Left lung (tissue), 10 donors: ENCODE results near the gene GGTLC1. TPM values are rescaled to one million over a fixed set of nuclear protein-coding genes. Genes with fewer than 3 reads are reported as not detected.

Experiments used
- ATAC-seq: fragments of 200-7000 bp; cut with Tn5 transposase; one replicate; pipeline ENCODE4 v1.9.1; 2020; ENCODE audit warnings: moderate library complexity
- DNase-seq, 4 donors: peaks; one replicate each; pipeline ENCODE4 v3.0.0-alpha.2; 2013 to 2020
- H3K27ac ChIP-seq, 2 donors: fragments of 200-600 bp; sonication (generic) in 1 of 2; one replicate each; pipeline versions ENCODE4 v1.5.0 to v1.8.0; 2020 to 2021
- H3K27me3 ChIP-seq, 2 donors: fragments of 200-600 bp; sonication (generic) in 1 of 2; one replicate each; pipeline versions ENCODE4 v1.5.0 to v1.8.0; 2020 to 2021
- H3K36me3 ChIP-seq, 2 donors: fragments of 200-600 bp; sonication (generic) in 1 of 2; one replicate each; pipeline versions ENCODE4 v1.5.0 to v1.8.0; 2020 to 2021
- H3K4me1 ChIP-seq, 2 donors: fragments of 200-600 bp; one replicate each; pipeline ENCODE4 v1.8.0; 2021
- H3K4me3 ChIP-seq, 2 donors: fragments of 200-600 bp; sonication (generic) in 1 of 2; one replicate each; pipeline versions ENCODE4 v1.5.0 to v1.8.0; 2020 to 2021; ENCODE audit warnings: mild to moderate bottlenecking in 1 of 2
- H3K9me3 ChIP-seq, 2 donors: fragments of 200-600 bp; sonication (generic) in 1 of 2; one replicate each; pipeline versions ENCODE4 v1.5.0 to v1.8.0; 2020 to 2021
- intact Hi-C, 2 donors: fragments of 100-400 bp; cut with DNase I; formaldehyde crosslinking; loops; one replicate each; pipeline versions ENCODE4 v1.11.2 to v1.14.2; 2022
- polyA plus RNA-seq, 6 donors: library from polyadenylated mRNA; unstranded; fragments of 120-200 nt; gene quantifications; one replicate each; pipeline ENCODE4 v1.2.1, GENCODE V29; 2013; ENCODE audit not compliant: insufficient read length in 6 of 6
- total RNA-seq, 2 donors: library from RNA; stranded (reverse); fragmentation: NEBNext Ultra II Directional; extraction: Animal tissue kit (Norgen Biotek cat#: 25700); gene quantifications; one replicate each; pipeline ENCODE4 v1.2.1, GENCODE V29; 2021
- TF ChIP-seq, protein P1 (sequence below), 2 donors: fragments of 200-600 bp; sonication (generic) in 1 of 2; IDR thresholded peaks; one replicate each; pipeline versions ENCODE4 v1.5.0 to v1.8.0; 2021; ENCODE audit warnings: antibody characterized with exemption in 2 of 2
- donor health status: DM: no; HTN: yes; CAD: no.
- donor health status: DM: no; HTN: no; CAD: no.

Gene GGTLC1
- total and polyA plus RNA-seq, 8 donors: 1.3 to 22.4 (median 1.6) TPM

DNA sequence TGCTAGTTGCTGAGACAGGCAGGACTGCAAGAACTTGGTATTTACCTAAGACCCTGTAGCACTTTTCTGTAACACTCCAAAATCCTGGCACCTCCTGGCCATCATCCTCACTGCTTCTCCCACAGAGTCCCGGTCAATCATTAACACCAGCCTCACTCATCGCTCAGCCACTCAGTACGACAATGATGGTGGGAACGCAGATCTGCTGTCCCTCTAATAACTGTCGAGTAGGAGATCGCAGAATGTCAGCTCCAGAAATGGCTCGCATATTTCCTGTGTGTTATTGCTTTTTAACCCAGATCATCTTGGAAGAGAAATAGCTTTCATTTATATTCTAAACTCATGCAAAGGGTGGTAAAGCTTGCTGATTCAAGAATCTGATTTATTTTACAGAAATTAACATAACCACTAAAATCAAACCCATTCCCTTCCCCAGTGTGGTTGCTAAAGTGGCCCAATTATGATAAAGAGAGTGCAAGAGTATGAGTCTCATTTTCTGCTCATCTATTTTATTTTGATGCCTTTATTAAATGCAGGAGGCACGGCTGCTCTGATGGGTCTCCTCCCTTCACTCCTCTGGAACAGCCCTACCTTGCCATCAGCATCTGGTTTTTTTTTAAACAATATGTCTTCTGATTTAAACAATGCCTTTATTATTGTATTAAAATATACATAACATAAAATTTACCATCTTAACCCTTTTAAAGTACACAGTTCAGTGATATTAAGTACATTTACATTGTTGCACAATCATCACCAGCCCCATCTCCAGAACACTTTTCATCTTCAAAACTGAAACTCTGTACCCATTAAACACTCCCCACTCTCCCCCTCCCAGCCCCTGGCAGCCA, 28.3 kb upstream of the GGTLC1 start:
- Histone ChIP-seq H3K9me3 (no peaks in the 10 kb centered on the region), H3K4me1 (no peaks in the 10 kb centered on the region), H3K27ac (no peak overlapping the region), H3K27me3 (peaks cover 0 to 7% of the 10 kb centered on the region in 2 donors), H3K4me3 (no peak overlapping the region), H3K36me3 (no peaks in the 10 kb centered on the region)
- TF ChIP-seq, protein P1, sequence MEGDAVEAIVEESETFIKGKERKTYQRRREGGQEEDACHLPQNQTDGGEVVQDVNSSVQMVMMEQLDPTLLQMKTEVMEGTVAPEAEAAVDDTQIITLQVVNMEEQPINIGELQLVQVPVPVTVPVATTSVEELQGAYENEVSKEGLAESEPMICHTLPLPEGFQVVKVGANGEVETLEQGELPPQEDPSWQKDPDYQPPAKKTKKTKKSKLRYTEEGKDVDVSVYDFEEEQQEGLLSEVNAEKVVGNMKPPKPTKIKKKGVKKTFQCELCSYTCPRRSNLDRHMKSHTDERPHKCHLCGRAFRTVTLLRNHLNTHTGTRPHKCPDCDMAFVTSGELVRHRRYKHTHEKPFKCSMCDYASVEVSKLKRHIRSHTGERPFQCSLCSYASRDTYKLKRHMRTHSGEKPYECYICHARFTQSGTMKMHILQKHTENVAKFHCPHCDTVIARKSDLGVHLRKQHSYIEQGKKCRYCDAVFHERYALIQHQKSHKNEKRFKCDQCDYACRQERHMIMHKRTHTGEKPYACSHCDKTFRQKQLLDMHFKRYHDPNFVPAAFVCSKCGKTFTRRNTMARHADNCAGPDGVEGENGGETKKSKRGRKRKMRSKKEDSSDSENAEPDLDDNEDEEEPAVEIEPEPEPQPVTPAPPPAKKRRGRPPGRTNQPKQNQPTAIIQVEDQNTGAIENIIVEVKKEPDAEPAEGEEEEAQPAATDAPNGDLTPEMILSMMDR (IDR thresholded peaks at IDR 0.05): no peak
- DNase-seq (peak in 1 of 4 donors; percentile 3), ATAC-seq (peak; percentile 40)
- intact Hi-C loops: no loop called here

DNA sequence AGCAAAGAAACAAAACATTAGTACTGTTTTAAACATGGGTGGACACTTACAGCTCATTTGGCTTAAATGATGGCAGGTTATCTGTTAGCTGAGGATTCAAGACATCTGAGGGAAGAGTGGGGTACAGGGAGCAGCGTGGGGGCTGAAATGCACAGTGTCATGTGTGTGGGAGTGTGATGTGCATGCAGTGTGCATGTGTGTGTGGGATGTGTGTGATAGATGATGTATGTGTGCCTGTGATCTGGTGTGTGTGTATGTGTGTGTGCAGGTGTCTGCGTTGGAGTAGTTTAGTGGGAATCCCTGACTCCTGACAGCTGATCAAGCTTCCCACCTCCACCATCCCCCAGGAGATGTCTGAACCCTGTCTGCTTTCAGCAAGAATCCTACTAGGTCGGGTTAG, 25.4 kb upstream of the GGTLC1 start:
- H3K4me3 ChIP-seq: no peak overlapping the region
- intact Hi-C loops: no loop called here
- no peaks in the 10 kb centered on the region for H3K9me3 ChIP-seq
- H3K4me1 ChIP-seq: no peaks in the 10 kb centered on the region
- no peak for DNase-seq
- ATAC-seq: no peak
- H3K27me3 ChIP-seq: peaks cover 0 to 7% of the 10 kb centered on the region in 2 donors
- no peak overlapping the region for H3K27ac ChIP-seq
- TF ChIP-seq, protein P1 (IDR thresholded peaks at IDR 0.05): no peak
- no peaks in the 10 kb centered on the region for H3K36me3 ChIP-seq

DNA sequence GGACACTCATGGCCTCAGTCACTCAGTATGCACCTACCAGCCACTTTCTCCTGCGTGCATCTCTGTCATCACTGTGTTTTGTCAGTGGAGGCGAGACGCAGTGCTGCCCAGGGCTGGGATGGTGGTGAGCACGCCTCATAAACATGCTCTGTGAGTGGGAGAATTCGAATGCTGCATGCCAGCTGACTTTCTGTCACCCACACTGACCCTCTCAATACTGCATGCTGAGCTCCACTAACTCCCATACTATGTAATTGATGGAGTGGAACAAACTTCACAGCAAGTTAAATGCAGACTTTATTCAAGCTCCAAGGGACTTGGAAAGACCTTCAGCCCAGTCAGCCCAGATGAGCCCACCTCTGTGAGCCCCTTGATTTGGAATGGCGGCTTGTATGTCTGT, 22.7 kb upstream of the GGTLC1 start:
- TF ChIP-seq, protein P1 (IDR thresholded peaks at IDR 0.05): no peak
- Histone ChIP-seq H3K4me3 (no peak overlapping the region), H3K9me3 (no peaks in the 10 kb centered on the region), H3K27me3 (no peaks in the 10 kb centered on the region), H3K36me3 (no peaks in the 10 kb centered on the region), H3K4me1 (no peaks in the 10 kb centered on the region), H3K27ac (no peak overlapping the region)
- intact Hi-C loops: no loop called here
- ATAC-seq (no peak), DNase-seq (no peak)

DNA sequence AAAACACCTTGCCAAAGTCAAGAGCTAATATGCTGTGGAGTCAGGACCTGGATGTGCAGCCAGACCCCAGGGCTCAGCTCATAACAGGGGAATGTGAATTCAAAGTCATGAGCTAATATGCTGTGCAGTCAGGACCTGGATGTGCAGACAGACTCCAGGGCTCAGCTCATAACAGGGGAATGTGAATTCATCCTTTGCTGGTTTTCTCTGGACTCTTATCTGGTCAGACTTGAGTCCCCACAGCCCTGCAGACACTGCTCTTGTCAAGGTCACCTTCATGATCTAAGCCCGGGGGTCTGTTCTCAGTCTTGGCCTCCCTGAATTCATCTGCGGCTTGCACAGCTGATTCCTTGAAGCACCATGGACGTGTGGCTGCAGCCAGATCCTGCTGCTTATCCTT, 19.2 kb upstream of the GGTLC1 start:
- Histone ChIP-seq H3K9me3 (no peaks in the 10 kb centered on the region), H3K27ac (no peak overlapping the region), H3K27me3 (no peaks in the 10 kb centered on the region), H3K36me3 (no peaks in the 10 kb centered on the region), H3K4me1 (no peaks in the 10 kb centered on the region), H3K4me3 (no peak overlapping the region)
- intact Hi-C loops: no loop called here
- DNase-seq: no peak
- no peak for ATAC-seq
- TF ChIP-seq, protein P1 (IDR thresholded peaks at IDR 0.05): no peak

DNA sequence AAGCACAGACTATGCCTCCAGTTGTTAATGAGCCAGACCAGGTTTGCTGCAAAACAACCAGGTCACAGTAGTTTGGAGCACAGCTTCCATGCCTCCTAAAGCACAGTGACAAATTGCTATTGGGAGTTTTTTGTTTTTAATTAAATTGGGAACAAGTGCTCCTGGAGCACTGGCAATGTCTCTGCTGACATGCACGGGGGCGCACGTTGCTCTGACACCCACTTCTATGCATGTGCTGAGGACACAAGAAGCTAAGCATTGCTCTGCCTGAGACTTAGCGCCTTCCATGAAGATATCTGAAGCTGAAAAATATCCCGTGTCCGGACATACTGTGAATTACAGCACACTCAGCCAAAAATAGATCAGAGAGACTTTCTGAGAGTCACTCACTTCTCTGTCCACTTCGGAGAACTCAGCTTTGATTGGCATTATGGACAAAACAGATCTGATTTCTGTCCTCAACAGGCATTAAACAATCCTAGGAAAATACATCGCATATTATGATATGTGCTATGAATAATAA, 18.6 kb upstream of the GGTLC1 start:
- ATAC-seq (no peak), DNase-seq (no peak)
- Histone ChIP-seq H3K36me3 (no peaks in the 10 kb centered on the region), H3K4me1 (no peaks in the 10 kb centered on the region), H3K9me3 (no peaks in the 10 kb centered on the region), H3K4me3 (no peak overlapping the region), H3K27me3 (no peaks in the 10 kb centered on the region), H3K27ac (no peak overlapping the region)
- TF ChIP-seq, protein P1 (IDR thresholded peaks at IDR 0.05): no peak
- intact Hi-C loops: no loop called here
